H9 (cell line): ENCODE data around the gene TTC28. TPM values are rescaled to one million over a fixed set of nuclear protein-coding genes. Genes with fewer than 3 reads are reported as not detected.

Source experiments
- DNase-seq: peaks from one replicate; pipeline ENCODE4 v3.0.0-alpha.2; 2017
- H2AFZ ChIP-seq: one replicate; pipeline ENCODE4 v1.6.1; 2013; ENCODE audit warnings: mild to moderate bottlenecking, low read length, control low read depth, moderate library complexity
- H2AK5ac ChIP-seq: 2 replicates; pipeline ENCODE4 v1.6.1; 2013; ENCODE audit warnings: low read length, control low read depth, mixed read lengths; ENCODE audit not compliant: insufficient read length
- H2BK120ac ChIP-seq: one replicate; pipeline ENCODE4 v1.6.1; 2013; ENCODE audit warnings: low read depth, mild to moderate bottlenecking, low read length, control low read depth, inconsistent platforms; ENCODE audit not compliant: poor library complexity, severe bottlenecking
- H2BK12ac ChIP-seq: 2 replicates; pipeline ENCODE4 v1.6.1; 2013; ENCODE audit warnings: low read length, control low read depth, mixed read lengths, low read depth; ENCODE audit not compliant: insufficient read length
- H2BK15ac ChIP-seq: 2 replicates; pipeline ENCODE4 v1.6.1; 2013; ENCODE audit warnings: low read depth, low read length, control low read depth
- H2BK20ac ChIP-seq: one replicate; pipeline ENCODE4 v1.6.1; 2013; ENCODE audit warnings: low read depth, mild to moderate bottlenecking, low read length, control low read depth, inconsistent platforms; ENCODE audit not compliant: poor library complexity, severe bottlenecking
- H2BK5ac ChIP-seq: 2 replicates; pipeline ENCODE4 v1.6.1; 2013; ENCODE audit warnings: low read length, control low read depth, mixed read lengths; ENCODE audit not compliant: insufficient read length
- H3K14ac ChIP-seq: 2 replicates; pipeline ENCODE4 v1.6.1; 2013; ENCODE audit warnings: low read length, control low read depth; ENCODE audit not compliant: insufficient read depth
- H3K18ac ChIP-seq: 2 replicates; pipeline ENCODE4 v1.6.1; 2013; ENCODE audit warnings: low read depth, mild to moderate bottlenecking, mixed read lengths, low read length, control low read depth; ENCODE audit not compliant: insufficient read length
- H3K23ac ChIP-seq: 2 replicates; pipeline ENCODE4 v1.6.1; 2013; ENCODE audit warnings: low read length, control low read depth, mixed read lengths, low read depth; ENCODE audit not compliant: insufficient read length
- H3K23me2 ChIP-seq: 2 replicates; pipeline ENCODE4 v1.6.1; 2013; ENCODE audit warnings: low read depth, mild to moderate bottlenecking, mixed read lengths, low read length, control low read depth; ENCODE audit not compliant: insufficient read length, poor library complexity, severe bottlenecking
- H3K27ac ChIP-seq: 2 replicates; pipeline ENCODE4 v1.5.1; 2013; ENCODE audit warnings: low read length, control low read depth, mixed read lengths, low read depth; ENCODE audit not compliant: insufficient read length
- H3K27me3 ChIP-seq: 2 replicates; pipeline ENCODE4 v1.6.1; 2013; ENCODE audit warnings: low read length, control low read depth, inconsistent platforms; ENCODE audit not compliant: insufficient read depth
- H3K4ac ChIP-seq: 2 replicates; pipeline ENCODE4 v1.6.1; 2013; ENCODE audit warnings: low read depth, mild to moderate bottlenecking, control low read depth, inconsistent platforms, low read length, moderate library complexity
- H3K4me1 ChIP-seq: 2 replicates; pipeline ENCODE4 v1.6.1; 2013; ENCODE audit warnings: low read length, control low read depth, inconsistent platforms; ENCODE audit not compliant: insufficient read depth
- H3K4me2 ChIP-seq: 2 replicates; pipeline ENCODE4 v1.6.1; 2013; ENCODE audit warnings: low read length, control low read depth, mixed read lengths; ENCODE audit not compliant: insufficient read length, insufficient read depth
- H3K56ac ChIP-seq: 2 replicates; pipeline ENCODE4 v1.6.1; 2013; ENCODE audit warnings: low read depth, mild to moderate bottlenecking, mixed read lengths, low read length, control low read depth; ENCODE audit not compliant: insufficient read length
- H3K79me1 ChIP-seq: 2 replicates; pipeline ENCODE4 v1.6.1; 2013; ENCODE audit warnings: low read depth, mild to moderate bottlenecking, moderate library complexity, low read length, control low read depth, inconsistent platforms; ENCODE audit not compliant: insufficient read depth, poor library complexity, severe bottlenecking
- H3K79me2 ChIP-seq: 2 replicates; pipeline ENCODE4 v1.6.1; 2013; ENCODE audit warnings: low read length, control low read depth, inconsistent platforms; ENCODE audit not compliant: insufficient read depth
- H3K9ac ChIP-seq: 2 replicates; pipeline ENCODE4 v1.6.1; 2013; ENCODE audit warnings: low read length, control low read depth, mixed read lengths; ENCODE audit not compliant: insufficient read length; ENCODE audit errors: extremely low read depth
- H3K9me3 ChIP-seq: one replicate; pipeline ENCODE4 v1.6.1; 2013; ENCODE audit warnings: low read depth, low read length, inconsistent platforms; ENCODE audit not compliant: control insufficient read depth
- H3T11ph ChIP-seq: one replicate; pipeline ENCODE4 v1.6.1; 2013; ENCODE audit warnings: mild to moderate bottlenecking, low read length, control low read depth, inconsistent platforms
- H4K20me1 ChIP-seq: one replicate; pipeline ENCODE4 v1.6.1; 2013; ENCODE audit not compliant: control insufficient read depth, insufficient read length, insufficient read depth
- H4K5ac ChIP-seq: 2 replicates; pipeline ENCODE4 v1.6.1; 2013; ENCODE audit warnings: low read depth, mild to moderate bottlenecking, mixed read lengths, low read length, control low read depth; ENCODE audit not compliant: insufficient read length
- H4K8ac ChIP-seq: replicated peaks from 2 replicates; pipeline ENCODE4 v1.6.1; 2013; ENCODE audit warnings: low read length, control low read depth, mixed read lengths, low read depth; ENCODE audit not compliant: insufficient read length
- H4K91ac ChIP-seq: 2 replicates; pipeline ENCODE4 v1.6.1; 2013; ENCODE audit warnings: low read depth, mild to moderate bottlenecking, moderate library complexity, mixed read lengths, low read length, control low read depth; ENCODE audit not compliant: insufficient read length
- H3K27ac Mint-ChIP-seq, 3 experiments: 2 replicates in 2 of 3; 3 replicates in 1 of 3; pipeline ENCODE4 v1.8.0; 2020 to 2021; ENCODE audit warnings: mixed read lengths in 3 of 3, mild to moderate bottlenecking in 1 of 3, moderate library complexity in 1 of 3
- H3K27me3 Mint-ChIP-seq: 2 replicates; pipeline ENCODE4 v1.8.0; 2021; ENCODE audit warnings: low read depth, mild to moderate bottlenecking, moderate library complexity, mixed read lengths
- H3K36me3 Mint-ChIP-seq, 3 experiments: 2 replicates in 2 of 3; 3 replicates in 1 of 3; pipeline ENCODE4 v1.8.0; 2020 to 2021; ENCODE audit warnings: low read depth in 3 of 3, mixed read lengths in 3 of 3; ENCODE audit not compliant: insufficient read depth in 1 of 3
- H3K4me1 Mint-ChIP-seq, 2 experiments: 2 replicates each; pipeline ENCODE4 v1.8.0; 2020; ENCODE audit warnings: mixed read lengths in 2 of 2
- H3K4me3 Mint-ChIP-seq, 2 experiments: 2 replicates in 1 of 2; 3 replicates in 1 of 2; pipeline ENCODE4 v1.8.0; 2020 to 2021; ENCODE audit warnings: mild to moderate bottlenecking in 2 of 2, mixed read lengths in 2 of 2, moderate library complexity in 1 of 2
- H3K9me3 Mint-ChIP-seq, 2 experiments: 2 replicates in 1 of 2; 3 replicates in 1 of 2; pipeline ENCODE4 v1.8.0; 2020; ENCODE audit warnings: mild to moderate bottlenecking in 2 of 2, mixed read lengths in 2 of 2, moderate library complexity in 1 of 2
- WGBS: extraction: QIAGEN DNeasy Blood & Tissue Kit; methylation state at CpG from one replicate; pipeline ENCODE4 v1.1.7; 2013; ENCODE audit warnings: missing lambda C conversion rate, low lambda C conversion rate, mixed read lengths; ENCODE audit not compliant: insufficient read length; ENCODE audit errors: extremely low coverage; 5-methylcytosine and 5-hydroxymethylcytosine counted together
- total RNA-seq: library from RNA; stranded (reverse); gene quantifications from 2 replicates; pipeline ENCODE4 v1.2.1, GENCODE V29; 2021
- TF ChIP-seq, protein P1 (sequence below): fragments of 200-600 bp; sonication (generic); conservative IDR thresholded peaks from 3 replicates; pipeline ENCODE4 v1.8.0; 2021; ENCODE audit warnings: antibody characterized with exemption, mild to moderate bottlenecking

The TTC28 gene
- total RNA-seq, 1 experiment from 2014 or later, result 13.6 TPM

DNA sequence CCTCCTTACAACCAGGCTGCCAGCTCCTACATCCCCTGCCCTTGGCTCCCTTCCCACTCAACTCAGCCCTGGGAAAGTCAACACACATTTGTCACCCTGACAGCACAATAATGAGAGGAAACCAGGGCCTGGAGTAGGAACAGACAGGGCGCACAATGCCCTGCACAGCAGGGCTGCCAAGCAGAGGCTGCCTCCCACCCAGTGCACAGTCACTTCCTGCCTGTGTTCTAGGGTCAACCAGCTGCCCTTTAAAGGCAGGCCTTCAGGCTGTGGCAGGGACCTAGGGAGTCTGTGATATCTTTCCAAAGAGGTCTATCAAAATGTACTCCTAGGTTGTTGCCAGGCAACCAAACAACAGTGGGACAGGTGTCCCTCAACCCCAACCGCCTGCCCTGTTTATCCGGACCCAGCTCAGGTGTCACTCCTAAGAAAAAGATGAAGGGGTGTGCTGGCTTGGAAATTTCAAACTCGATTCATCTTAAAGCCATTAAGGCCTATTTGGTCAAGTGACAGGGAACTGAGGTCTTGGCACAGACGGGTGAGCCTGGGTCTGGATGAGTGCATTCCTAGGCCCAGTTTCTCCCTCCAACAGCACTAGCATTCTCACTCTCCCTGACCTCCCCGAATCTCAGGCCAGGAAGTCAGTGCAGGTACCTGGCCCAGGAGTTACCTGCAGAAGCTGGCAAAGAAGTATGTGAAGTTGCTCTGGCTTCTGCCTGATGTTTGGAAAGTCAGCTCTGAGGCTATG lies 650.3 kb downstream of the TTC28 start:
- Histone ChIP-seq H2BK20ac (no peak overlapping the region), H2BK12ac (no peak overlapping the region), H3K79me1 (no peaks in the 10 kb centered on the region), H2BK120ac (no peak overlapping the region), H2BK15ac (no peak overlapping the region), H3K9me3 (no peaks in the 10 kb centered on the region), H3T11ph (no peak overlapping the region), H3K27me3 (no peaks in the 10 kb centered on the region), H4K20me1 (no peaks in the 10 kb centered on the region), H4K8ac (no peak overlapping the region), H3K18ac (no peak overlapping the region), H4K91ac (no peak overlapping the region), H3K23me2 (no peaks in the 10 kb centered on the region), H3K23ac (no peak overlapping the region), H4K5ac (no peak overlapping the region), H3K14ac (peak overlapping the region; percentile 27; the same call in 1 of the 2 replicates), H2AK5ac (no peak overlapping the region), H3K79me2 (no peaks in the 10 kb centered on the region), H3K56ac (no peak overlapping the region), H3K27ac (no peak overlapping the region), H3K9ac (no peak overlapping the region), H3K4me2 (no peak overlapping the region), H3K4me1 (no peaks in the 10 kb centered on the region), H2AFZ (no peak overlapping the region), H3K4ac (no peak overlapping the region), H2BK5ac (no peak overlapping the region)
- no peak for DNase-seq
- no peak overlapping the region for H3K4me3 Mint-ChIP-seq
- no CpG with 5 or more reads among the region's 6 CpGs for WGBS
- peaks cover 0 to 3% of the 10 kb centered on the region in 2 experiments; a peak in 1 of 4 replicates for H3K4me1 Mint-ChIP-seq
- H3K9me3 Mint-ChIP-seq, result no peaks in the 10 kb centered on the region; a peak in 1 of 5 replicates
- H3K36me3 Mint-ChIP-seq, result no peaks in the 10 kb centered on the region
- no peak overlapping the region for H3K27ac Mint-ChIP-seq
- peaks cover 3% of the 10 kb centered on the region; the same call in 1 of the 2 replicates for H3K27me3 Mint-ChIP-seq
- TF ChIP-seq, protein P1, sequence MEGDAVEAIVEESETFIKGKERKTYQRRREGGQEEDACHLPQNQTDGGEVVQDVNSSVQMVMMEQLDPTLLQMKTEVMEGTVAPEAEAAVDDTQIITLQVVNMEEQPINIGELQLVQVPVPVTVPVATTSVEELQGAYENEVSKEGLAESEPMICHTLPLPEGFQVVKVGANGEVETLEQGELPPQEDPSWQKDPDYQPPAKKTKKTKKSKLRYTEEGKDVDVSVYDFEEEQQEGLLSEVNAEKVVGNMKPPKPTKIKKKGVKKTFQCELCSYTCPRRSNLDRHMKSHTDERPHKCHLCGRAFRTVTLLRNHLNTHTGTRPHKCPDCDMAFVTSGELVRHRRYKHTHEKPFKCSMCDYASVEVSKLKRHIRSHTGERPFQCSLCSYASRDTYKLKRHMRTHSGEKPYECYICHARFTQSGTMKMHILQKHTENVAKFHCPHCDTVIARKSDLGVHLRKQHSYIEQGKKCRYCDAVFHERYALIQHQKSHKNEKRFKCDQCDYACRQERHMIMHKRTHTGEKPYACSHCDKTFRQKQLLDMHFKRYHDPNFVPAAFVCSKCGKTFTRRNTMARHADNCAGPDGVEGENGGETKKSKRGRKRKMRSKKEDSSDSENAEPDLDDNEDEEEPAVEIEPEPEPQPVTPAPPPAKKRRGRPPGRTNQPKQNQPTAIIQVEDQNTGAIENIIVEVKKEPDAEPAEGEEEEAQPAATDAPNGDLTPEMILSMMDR, result no peak
